HG03139 (cell line): ENCODE data around the gene SYNGR3.
"Not testable (repeated sequence)": the region's sequence is repeated elsewhere in the genome, so short reads cannot be mapped to it uniquely, and the experiment has no call there.

ENCODE experiments used
- ATAC-seq: cut with Tn5 transposase; IDR thresholded peaks from one replicate; pipeline ENCODE4 v1.9.1; 2021; ENCODE audit not compliant: unreplicated experiment

SYNGR3 gene

GRCh38 chr16:2027024-2028010, 37.5 kb downstream of the SYNGR3 start:
- ATAC-seq = no peak

DNA sequence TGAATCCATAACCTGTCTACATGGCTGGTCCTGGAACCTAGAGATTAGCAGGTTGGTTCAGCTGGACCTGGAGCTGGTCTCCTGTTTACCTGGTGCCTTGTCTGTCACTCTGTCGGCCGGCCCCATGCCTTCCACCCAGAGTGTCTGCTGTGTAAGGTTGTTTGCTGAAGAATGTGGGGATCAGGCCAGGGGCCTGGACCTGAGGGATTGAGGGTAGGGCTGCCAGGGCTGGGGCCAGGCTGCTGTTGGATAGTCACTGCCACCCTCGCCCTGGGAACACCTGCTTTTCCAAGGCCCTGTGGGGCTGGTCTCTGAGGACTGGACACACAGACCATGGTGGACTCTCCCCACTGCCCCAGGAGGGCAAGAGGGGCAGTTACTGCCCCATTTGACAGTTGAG, 38.4 kb downstream of the SYNGR3 start:
- no peak for ATAC-seq

- no peak for ATAC-seq
These were observed 39.0 kb downstream of the SYNGR3 start for GRCh38 chr16:2028620-2029220.

DNA sequence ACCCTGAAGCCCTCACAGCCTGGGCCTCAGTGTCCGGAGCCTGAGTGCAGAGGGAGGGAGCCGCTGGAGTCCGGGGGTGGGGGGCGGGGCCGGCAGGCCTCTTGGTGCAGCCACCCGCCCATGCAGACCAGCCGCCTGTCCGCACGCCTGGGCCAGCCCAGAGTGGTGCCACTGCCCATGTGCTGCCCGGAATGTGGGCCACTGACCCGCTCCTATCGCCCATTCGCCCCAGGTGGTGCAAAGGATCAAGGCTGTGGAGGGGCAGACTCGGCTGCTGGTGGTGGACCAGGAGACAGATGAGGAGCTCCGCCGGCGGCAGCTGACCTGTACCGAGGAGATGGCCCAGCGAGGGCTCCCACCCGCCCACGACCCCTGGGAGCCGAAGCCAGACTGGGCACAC, 39.6 kb downstream of the SYNGR3 start:
- ATAC-seq = no peak

GRCh38 chr16:2030036-2030435, 40.3 kb downstream of the SYNGR3 start:
- ATAC-seq = no peak

DNA sequence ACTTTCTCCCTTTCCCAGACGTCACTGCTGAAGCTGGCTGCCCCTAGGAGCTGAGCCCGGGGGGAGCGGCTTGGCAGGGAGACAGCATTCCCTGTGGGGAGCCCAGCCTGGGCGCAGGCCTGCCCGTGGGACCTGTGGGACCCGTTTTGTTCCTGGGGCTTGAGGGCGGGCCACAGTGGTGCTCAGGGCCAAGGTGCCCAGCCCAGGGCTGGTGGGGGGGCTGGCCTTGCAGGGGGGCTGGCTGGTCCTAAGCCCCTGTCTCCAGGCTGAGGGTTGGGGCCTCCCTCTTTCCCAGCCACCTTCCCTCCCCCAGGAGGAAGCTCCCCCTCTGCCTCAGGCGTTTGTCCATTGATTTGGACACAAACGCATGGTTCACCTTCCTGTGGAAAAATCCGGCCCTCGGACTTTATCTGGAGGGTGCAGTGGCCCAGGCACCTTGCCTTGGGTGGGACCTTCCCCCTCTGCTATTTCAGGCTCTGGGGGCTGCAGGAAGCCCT, 41.4 kb downstream of the SYNGR3 start:
- no peak for ATAC-seq

DNA sequence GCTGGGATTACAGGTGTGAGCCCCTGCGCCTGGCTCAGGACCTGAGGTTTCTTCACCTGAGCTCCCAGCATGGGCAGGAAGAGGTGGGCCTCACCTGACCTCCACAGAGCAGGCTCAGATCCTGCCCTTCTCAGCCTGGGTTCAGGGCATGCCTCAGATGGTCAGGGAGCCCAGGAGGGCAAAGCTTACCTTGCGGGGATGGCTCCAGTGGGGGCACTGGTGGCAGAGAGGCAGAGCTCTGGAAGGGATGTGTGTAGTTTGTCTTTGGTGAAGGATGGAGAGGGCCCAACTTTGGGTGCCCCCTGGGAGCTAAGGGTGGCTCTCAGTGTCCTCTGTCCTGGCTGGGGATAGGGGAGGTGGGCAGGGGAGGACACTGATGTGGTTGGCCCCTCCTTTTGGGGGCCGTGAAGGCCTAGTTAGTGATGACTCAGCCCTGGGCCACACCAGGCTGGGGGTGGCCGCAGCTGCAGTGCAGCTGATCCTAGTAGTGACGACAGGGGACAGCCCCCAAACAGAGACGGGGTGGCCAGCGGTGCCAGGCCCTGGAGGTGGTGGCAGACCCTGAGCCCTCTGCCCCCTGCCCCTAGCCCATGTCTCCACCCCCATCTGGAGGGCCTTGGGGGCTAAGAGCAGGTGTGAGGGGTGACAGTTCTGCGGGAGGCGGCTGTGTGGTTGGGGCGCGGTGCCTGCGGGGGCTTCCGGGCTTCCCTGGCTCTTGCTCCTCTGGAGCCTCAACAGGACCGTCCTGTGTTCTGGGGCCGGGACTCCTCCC, 42.7 kb downstream of the SYNGR3 start:
- ATAC-seq = no peak

- no peak for ATAC-seq
These were observed 43.5 kb downstream of the SYNGR3 start for GRCh38 chr16:2033057-2033908.

- not testable (repeated sequence) for ATAC-seq
These were observed 44.3 kb downstream of the SYNGR3 start for GRCh38 chr16:2033909-2034695.

- no peak for ATAC-seq
These were observed 45.1 kb downstream of the SYNGR3 start for GRCh38 chr16:2034696-2035430.

DNA sequence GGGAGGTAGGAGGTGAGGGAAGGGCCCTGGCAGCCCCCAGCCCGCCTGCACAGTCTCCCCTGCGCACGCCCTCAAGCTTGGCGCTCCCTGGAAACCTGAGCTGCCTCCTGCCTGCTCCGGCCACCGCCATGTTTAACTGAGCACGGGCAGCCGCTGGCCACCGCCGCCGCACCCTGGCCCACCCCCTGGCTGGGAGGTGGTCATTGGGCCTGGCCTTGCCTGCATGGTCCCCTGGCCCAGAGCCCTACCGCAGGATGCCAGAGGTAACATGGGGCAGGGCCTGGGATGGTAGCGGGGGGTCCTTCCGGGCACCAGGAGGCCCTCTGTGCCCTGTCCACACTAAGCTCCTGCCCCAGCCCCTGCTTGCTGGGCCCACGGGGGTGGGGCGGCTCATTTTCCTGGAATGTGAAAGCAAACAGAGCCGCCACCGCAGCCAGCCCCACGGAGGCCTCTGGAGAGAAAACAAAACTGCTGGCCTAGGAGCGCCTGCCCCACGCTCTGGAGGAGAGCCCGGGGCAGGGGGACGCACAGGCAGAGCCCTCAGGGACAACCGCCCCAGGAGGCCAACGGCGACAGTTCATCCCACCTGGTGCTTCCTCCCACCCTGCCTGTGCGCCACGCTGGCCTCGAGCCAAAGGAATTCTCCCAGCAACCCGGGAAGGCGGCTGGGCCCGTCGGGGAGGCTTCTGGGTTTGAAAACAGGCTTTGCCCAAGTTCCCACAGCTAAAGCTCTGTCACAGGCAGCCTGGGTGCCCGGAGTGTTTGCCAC, 45.8 kb downstream of the SYNGR3 start:
- ATAC-seq = no peak

DNA sequence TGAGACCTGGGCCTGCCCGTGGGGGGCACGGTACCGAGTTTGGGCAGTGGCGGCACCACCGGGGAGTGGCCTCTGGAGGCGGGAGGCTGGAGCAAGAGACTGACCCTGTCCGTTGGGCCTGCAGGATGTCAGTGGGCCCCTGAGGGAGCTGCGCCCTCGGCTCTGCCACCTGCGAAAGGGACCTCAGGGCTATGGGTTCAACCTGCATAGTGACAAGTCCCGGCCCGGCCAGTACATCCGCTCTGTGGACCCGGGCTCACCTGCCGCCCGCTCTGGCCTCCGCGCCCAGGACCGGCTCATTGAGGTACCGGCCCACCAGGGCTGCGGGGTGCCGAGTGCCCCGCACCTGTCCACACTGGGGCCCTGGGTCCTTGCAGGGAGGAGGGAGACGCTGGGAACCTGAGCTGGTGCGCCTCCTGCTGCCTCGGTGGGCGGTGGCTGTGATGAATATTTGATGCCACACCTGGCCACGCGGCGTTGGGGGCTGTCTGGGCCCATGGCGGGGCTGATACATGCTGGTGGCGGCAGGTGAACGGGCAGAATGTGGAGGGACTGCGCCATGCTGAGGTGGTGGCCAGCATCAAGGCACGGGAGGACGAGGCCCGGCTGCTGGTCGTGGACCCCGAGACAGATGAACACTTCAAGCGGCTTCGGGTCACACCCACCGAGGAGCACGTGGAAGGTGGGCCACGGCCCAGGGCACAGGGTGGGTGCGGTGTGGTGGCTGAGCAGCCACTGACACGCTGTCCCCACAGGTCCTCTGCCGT, 46.6 kb downstream of the SYNGR3 start:
- ATAC-seq = no peak

DNA sequence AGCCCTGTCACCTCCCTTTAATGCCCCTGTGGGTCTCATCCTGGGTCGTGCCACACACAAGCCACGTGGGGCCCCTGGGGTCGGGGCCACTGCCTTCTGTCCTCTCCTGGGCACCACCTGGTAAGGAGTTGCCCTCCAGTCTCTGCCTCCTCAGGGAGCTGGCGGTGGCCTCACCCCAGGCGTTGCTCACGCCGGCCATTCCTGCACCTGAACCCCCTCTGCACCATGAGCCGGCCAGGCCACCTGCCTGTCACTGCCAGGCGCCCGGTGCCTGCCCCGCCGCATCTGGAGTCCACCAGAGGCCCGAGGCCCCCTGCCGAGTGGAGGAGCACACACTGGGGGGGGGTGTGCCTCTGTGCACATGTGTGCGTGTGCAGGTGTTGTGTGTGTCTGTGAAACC, 47.3 kb downstream of the SYNGR3 start:
- ATAC-seq = no peak

DNA sequence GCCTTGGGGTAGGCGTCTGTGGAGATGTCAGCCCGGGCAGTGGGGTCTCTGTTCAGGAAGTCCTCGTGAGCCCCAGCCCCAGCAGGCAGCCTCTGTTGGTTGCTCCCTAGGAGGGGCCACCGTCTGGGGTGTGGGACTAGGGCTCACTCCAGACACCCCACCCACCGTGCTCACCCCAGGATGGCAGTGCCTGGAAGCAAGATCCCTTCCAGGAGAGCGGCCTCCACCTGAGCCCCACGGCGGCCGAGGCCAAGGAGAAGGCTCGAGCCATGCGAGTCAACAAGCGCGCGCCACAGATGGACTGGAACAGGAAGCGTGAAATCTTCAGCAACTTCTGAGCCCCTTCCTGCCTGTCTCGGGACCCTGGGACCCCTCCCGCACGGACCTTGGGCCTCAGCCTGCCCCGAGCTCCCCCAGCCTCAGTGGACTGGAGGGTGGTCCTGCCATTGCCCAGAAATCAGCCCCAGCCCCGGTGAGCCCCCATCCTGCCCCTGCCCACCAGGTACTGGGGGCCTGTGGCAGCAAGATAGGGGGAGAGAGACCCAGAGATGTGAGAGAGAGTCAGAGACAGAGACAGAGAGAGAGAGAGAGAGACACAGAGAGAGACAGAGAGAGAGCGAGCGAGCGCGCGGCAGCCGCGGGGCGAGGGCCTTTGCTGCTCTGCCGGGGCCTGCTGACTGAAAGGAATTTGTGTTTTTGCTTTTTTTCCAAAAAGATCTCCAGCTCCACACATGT, 48.0 kb downstream of the SYNGR3 start:
- no peak for ATAC-seq

DNA sequence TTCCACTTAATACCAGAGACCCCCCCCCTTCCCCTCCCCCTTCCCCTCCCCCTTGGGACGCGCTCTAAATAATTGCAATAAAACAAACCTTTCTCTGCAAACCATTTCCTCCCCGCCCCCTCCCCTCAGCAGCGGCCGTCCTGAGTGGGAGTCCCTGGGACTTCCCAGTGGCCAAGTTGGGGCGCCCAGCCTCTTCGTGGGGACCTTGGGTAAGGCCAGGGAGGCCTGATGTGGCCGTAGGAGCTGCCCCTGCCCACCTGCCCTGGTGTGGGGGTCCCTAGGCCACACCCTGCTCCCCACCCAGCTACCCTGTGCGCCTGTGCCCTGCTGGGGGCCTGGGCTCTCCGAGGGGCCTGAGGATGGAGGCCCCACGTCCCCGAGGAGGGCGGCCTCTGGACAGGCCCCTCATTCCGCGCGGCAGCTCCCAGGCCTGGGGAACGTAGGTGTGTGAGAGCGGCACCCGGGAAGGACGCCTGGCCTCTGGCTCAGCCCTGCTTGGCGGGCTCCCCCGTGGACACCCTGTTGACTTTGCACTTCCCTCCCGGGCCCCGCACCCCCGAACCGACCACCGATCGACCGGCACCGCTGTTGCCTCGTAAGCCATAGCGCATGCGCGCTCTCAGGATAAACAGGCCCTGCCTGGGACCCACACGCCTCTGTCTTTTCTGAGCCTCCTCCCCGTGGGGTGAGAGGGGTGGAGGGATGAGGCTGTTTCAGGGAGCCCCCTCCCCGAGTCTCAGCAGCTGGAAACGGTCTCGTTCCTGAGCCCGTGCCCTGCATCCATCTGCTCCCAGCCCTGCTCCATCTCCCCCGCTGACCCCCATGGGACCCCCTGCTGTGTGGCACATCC, 48.8 kb downstream of the SYNGR3 start:
- no peak for ATAC-seq
